NCI-H2227 (cell line): Measurements from ENCODE around the gene HMGCS2.
"Not testable (repeated sequence)": the region's sequence is repeated elsewhere in the genome, so short reads cannot be mapped to it uniquely, and the experiment has no call there.

Experiments used
- DNase-seq: peaks from one replicate; lab custom pipeline; 2025; ENCODE audit not compliant: unreplicated experiment; lab: John Stamatoyannopoulos, UW

Gene HMGCS2

GRCh38 chr1:119790451-119791198 is 21.9 kb upstream of the HMGCS2 start:
- peak; percentile 12 for DNase-seq

- no peak for DNase-seq
Observed at GRCh38 chr1:119787776-119788175, 19.1 kb upstream of the HMGCS2 start.

GRCh38 chr1:119786473-119787050 is 17.9 kb upstream of the HMGCS2 start:
- DNase-seq: not testable (repeated sequence)

- DNase-seq: not testable (repeated sequence)
Observed at GRCh38 chr1:119786046-119786445, 17.3 kb upstream of the HMGCS2 start.

- DNase-seq: no peak
Observed at GRCh38 chr1:119784191-119784781, 15.6 kb upstream of the HMGCS2 start.

- DNase-seq: no peak
Observed at GRCh38 chr1:119783354-119784185, 14.9 kb upstream of the HMGCS2 start.

GRCh38 chr1:119782631-119783325 is 14.1 kb upstream of the HMGCS2 start:
- no peak for DNase-seq

GRCh38 chr1:119781434-119782210 is 12.9 kb upstream of the HMGCS2 start:
- no peak for DNase-seq

GRCh38 chr1:119779869-119780356 is 11.2 kb upstream of the HMGCS2 start:
- no peak for DNase-seq

- no peak for DNase-seq
Observed at GRCh38 chr1:119778886-119779560, 10.3 kb upstream of the HMGCS2 start.

- DNase-seq: no peak
Observed at GRCh38 chr1:119778359-119778758, 9.7 kb upstream of the HMGCS2 start.

- no peak for DNase-seq
Observed at GRCh38 chr1:119774746-119775490, 6.2 kb upstream of the HMGCS2 start.

- no peak for DNase-seq
Observed at GRCh38 chr1:119773711-119774241, 5.1 kb upstream of the HMGCS2 start.

GRCh38 chr1:119772298-119772697 is 3.6 kb upstream of the HMGCS2 start:
- DNase-seq: no peak

GRCh38 chr1:119771770-119772169 is 3.1 kb upstream of the HMGCS2 start:
- no peak for DNase-seq

- DNase-seq: no peak
Observed at GRCh38 chr1:119771016-119771415, 2.3 kb upstream of the HMGCS2 start.

GRCh38 chr1:119767486-119767885 is 1.2 kb downstream of the HMGCS2 start:
- no peak for DNase-seq

GRCh38 chr1:119766374-119766794 is 2.3 kb downstream of the HMGCS2 start:
- no peak for DNase-seq
